Mesenchymal stem cell (in vitro differentiated cells and primary cell): Measurements from ENCODE around the gene CDH4.

ENCODE experiments used
- DNase-seq: peaks from one replicate; pipeline ENCODE4 v3.0.0-alpha.2; 2013
- H2AFZ ChIP-seq: one replicate; pipeline ENCODE4 v1.6.1; 2013; ENCODE audit warnings: low read depth, mild to moderate bottlenecking, control low read depth, inconsistent platforms, low read length, moderate library complexity
- H2AK5ac ChIP-seq: 2 replicates; pipeline ENCODE4 v1.6.1; 2013; ENCODE audit warnings: low read length, moderate library complexity, mild to moderate bottlenecking, inconsistent platforms; ENCODE audit not compliant: severe bottlenecking
- H2BK120ac ChIP-seq: one replicate; pipeline ENCODE4 v1.6.1; 2013; ENCODE audit warnings: low read depth, mild to moderate bottlenecking, inconsistent platforms, low read length, moderate library complexity
- H2BK12ac ChIP-seq, 2 experiments: one replicate each; pipeline ENCODE4 v1.6.1; 2013; ENCODE audit warnings: inconsistent platforms in 2 of 2, low read length in 2 of 2, mild to moderate bottlenecking in 2 of 2, moderate library complexity in 2 of 2, control low read depth in 1 of 2
- H2BK15ac ChIP-seq: one replicate; pipeline ENCODE4 v1.6.1; 2013; ENCODE audit warnings: mild to moderate bottlenecking, low read depth, inconsistent platforms; ENCODE audit not compliant: poor library complexity, severe bottlenecking
- H2BK5ac ChIP-seq: 2 replicates; pipeline ENCODE4 v1.6.1; 2013; ENCODE audit warnings: low read depth, mild to moderate bottlenecking, low read length, control low read depth, inconsistent platforms; ENCODE audit not compliant: poor library complexity, severe bottlenecking
- H3K14ac ChIP-seq, 2 experiments: one replicate each; pipeline ENCODE4 v1.6.1; 2013; ENCODE audit warnings: inconsistent platforms in 2 of 2, low read length in 2 of 2, control low read depth in 1 of 2, mild to moderate bottlenecking in 1 of 2, moderate library complexity in 1 of 2
- H3K18ac ChIP-seq, 2 experiments: one replicate each; pipeline ENCODE4 v1.6.1; 2013; ENCODE audit warnings: inconsistent platforms in 2 of 2, low read length in 2 of 2, control low read depth in 1 of 2, low read depth in 1 of 2, mild to moderate bottlenecking in 1 of 2
- H3K23ac ChIP-seq, 2 experiments: one replicate each; pipeline ENCODE4 v1.6.1; 2013; ENCODE audit warnings: inconsistent platforms in 2 of 2, low read length in 2 of 2, mild to moderate bottlenecking in 2 of 2, moderate library complexity in 2 of 2, control low read depth in 1 of 2
- H3K27ac ChIP-seq: 2 replicates; pipeline ENCODE4 v1.5.1; 2013; ENCODE audit warnings: mild to moderate bottlenecking, moderate library complexity, low read length, control low read depth, inconsistent platforms; ENCODE audit not compliant: poor library complexity, severe bottlenecking
- H3K27me3 ChIP-seq, 2 experiments: 2 replicates each; pipeline versions ENCODE4 v1.6.1 to v1.7.0; 2013; ENCODE audit warnings: low read length in 2 of 2, mild to moderate bottlenecking in 2 of 2, moderate library complexity in 2 of 2, control low read depth in 1 of 2, inconsistent platforms in 1 of 2; ENCODE audit not compliant: control insufficient read depth in 1 of 2, insufficient read depth in 1 of 2
- H3K36me3 ChIP-seq, 2 experiments: 2 replicates each; pipeline versions ENCODE4 v1.6.1 to v1.7.0; 2013; ENCODE audit warnings: low read length in 2 of 2, control low read depth in 1 of 2, inconsistent platforms in 1 of 2, low read depth in 1 of 2, mild to moderate bottlenecking in 1 of 2; ENCODE audit not compliant: insufficient read depth in 2 of 2, control insufficient read depth in 1 of 2
- H3K4ac ChIP-seq, 2 experiments: one replicate each; pipeline ENCODE4 v1.6.1; 2013; ENCODE audit warnings: inconsistent platforms in 2 of 2, low read length in 2 of 2, mild to moderate bottlenecking in 2 of 2, moderate library complexity in 2 of 2, control low read depth in 1 of 2, low read depth in 1 of 2
- H3K4me1 ChIP-seq: 2 replicates; pipeline ENCODE4 v1.6.1; 2013; ENCODE audit warnings: low read depth, low read length, control low read depth; ENCODE audit not compliant: control insufficient read depth, insufficient read depth
- H3K4me2 ChIP-seq: 2 replicates; pipeline ENCODE4 v1.6.1; 2013; ENCODE audit warnings: low read length, mild to moderate bottlenecking, inconsistent platforms; ENCODE audit not compliant: poor library complexity, severe bottlenecking
- H3K4me3 ChIP-seq, 2 experiments: 2 replicates each; pipeline versions ENCODE4 v1.5.1 to v1.7.0; 2013; ENCODE audit warnings: low read length in 2 of 2, mild to moderate bottlenecking in 2 of 2, control low read depth in 1 of 2, low read depth in 1 of 2; ENCODE audit not compliant: insufficient read depth in 1 of 2
- H3K79me1 ChIP-seq: replicated peaks from 2 replicates; pipeline ENCODE4 v1.6.1; 2013; ENCODE audit warnings: mild to moderate bottlenecking, control low read depth, low read length, inconsistent platforms; ENCODE audit not compliant: poor library complexity, severe bottlenecking
- H3K9ac ChIP-seq: 2 replicates; pipeline ENCODE4 v1.7.0; 2013; ENCODE audit warnings: mild to moderate bottlenecking, low read length, moderate library complexity
- H3K9me3 ChIP-seq: 2 replicates; pipeline ENCODE4 v1.7.0; 2013; ENCODE audit warnings: mild to moderate bottlenecking, low read length; ENCODE audit not compliant: control insufficient read depth
- H4K8ac ChIP-seq: one replicate; pipeline ENCODE4 v1.6.1; 2013; ENCODE audit warnings: inconsistent platforms, mild to moderate bottlenecking, low read length, moderate library complexity
- H4K91ac ChIP-seq: one replicate; pipeline ENCODE4 v1.6.1; 2013; ENCODE audit warnings: mild to moderate bottlenecking, low read length, inconsistent platforms
- WGBS: methylation state at CpG from one replicate; pipeline ENCODE4 v1.1.7; 2013; ENCODE audit warnings: mixed read lengths; 5-methylcytosine and 5-hydroxymethylcytosine counted together

The CDH4 gene

DNA sequence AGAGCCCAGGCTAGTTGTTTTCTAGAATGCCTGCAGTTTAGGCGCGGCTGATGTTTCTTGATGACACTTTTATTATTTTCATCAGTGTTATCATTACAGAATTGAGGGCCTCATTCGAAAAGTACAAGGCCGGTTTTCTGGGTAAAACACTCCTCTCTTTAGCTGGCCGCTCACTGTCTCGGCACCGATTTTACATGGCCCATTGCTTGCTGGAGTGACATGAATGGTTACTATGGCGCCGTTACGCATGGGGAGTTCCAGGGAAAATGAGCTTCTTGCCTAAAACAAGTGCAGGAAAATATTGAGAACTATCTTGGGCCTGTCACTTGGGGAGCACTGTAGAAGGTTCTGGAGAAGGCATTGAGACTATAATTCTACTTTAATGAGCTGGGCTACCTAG is 317.8 kb downstream of the CDH4 start:
- H3K9me3 ChIP-seq = no peaks in the 10 kb centered on the region
- H3K4ac ChIP-seq = no peak overlapping the region
- no peak overlapping the region for H2BK120ac ChIP-seq
- no peak overlapping the region for H3K4me2 ChIP-seq
- 87% methylated on average over 10 of the region's 10 CpGs for WGBS
- H3K23ac ChIP-seq = no peak overlapping the region
- H3K36me3 ChIP-seq = no peaks in the 10 kb centered on the region
- H3K27me3 ChIP-seq = peaks cover 4 to 12% of the 10 kb centered on the region in 2 experiments
- H3K9ac ChIP-seq = no peak overlapping the region
- no peak overlapping the region for H2AFZ ChIP-seq
- no peak overlapping the region for H3K18ac ChIP-seq
- H3K4me1 ChIP-seq = no peaks in the 10 kb centered on the region
- no peak overlapping the region for H4K91ac ChIP-seq
- no peak overlapping the region for H2BK5ac ChIP-seq
- DNase-seq = no peak
- H2BK12ac ChIP-seq = no peak overlapping the region
- no peaks in the 10 kb centered on the region for H3K79me1 ChIP-seq
- no peak overlapping the region for H2AK5ac ChIP-seq
- no peak overlapping the region for H2BK15ac ChIP-seq
- no peak overlapping the region for H3K4me3 ChIP-seq
- no peak overlapping the region for H3K27ac ChIP-seq
- H4K8ac ChIP-seq = no peak overlapping the region
- no peak overlapping the region for H3K14ac ChIP-seq

DNA sequence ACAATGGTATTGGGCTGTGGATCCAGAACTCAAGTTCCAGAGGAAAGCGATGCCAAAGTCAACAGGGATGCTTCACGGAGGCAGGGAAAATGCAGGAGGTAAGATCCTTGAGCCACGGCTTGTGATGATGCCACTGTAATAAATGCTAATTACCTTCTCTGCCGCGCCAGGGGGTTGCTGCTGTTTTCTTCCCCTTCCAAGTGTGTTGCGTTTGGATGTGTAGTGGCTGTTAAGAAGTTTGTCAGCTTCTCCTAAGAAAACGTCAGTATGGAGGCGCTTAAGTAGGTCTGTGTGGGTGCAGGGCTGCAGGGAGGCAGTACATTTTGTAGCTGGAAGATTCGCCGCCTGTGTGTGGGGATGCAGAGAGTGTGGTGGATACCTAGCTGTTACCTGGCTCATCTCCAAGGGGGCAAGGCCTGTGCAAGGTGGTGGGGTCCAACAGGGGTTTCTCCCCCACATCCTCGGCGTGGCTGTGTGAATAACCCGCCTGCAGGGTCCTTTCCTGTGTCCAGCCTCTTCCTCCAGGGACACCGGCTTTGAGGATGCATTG is 318.7 kb downstream of the CDH4 start:
- H2BK15ac ChIP-seq = no peak overlapping the region
- no peaks in the 10 kb centered on the region for H3K4me1 ChIP-seq
- H3K9me3 ChIP-seq = no peaks in the 10 kb centered on the region
- no peak overlapping the region for H2BK120ac ChIP-seq
- H3K4me3 ChIP-seq = no peak overlapping the region
- H3K23ac ChIP-seq = no peak overlapping the region
- peaks cover 4 to 12% of the 10 kb centered on the region in 2 experiments for H3K27me3 ChIP-seq
- H3K79me1 ChIP-seq = no peaks in the 10 kb centered on the region
- no peak overlapping the region for H2AFZ ChIP-seq
- H2AK5ac ChIP-seq = no peak overlapping the region
- no peak overlapping the region for H2BK12ac ChIP-seq
- DNase-seq = no peak
- no peaks in the 10 kb centered on the region for H3K36me3 ChIP-seq
- H3K4me2 ChIP-seq = no peak overlapping the region
- no peak overlapping the region for H4K8ac ChIP-seq
- 92% methylated on average over 14 of the region's 14 CpGs for WGBS
- H3K9ac ChIP-seq = no peak overlapping the region
- no peak overlapping the region for H2BK5ac ChIP-seq
- no peak overlapping the region for H3K4ac ChIP-seq
- no peak overlapping the region for H4K91ac ChIP-seq
- H3K14ac ChIP-seq = no peak overlapping the region
- H3K18ac ChIP-seq = no peak overlapping the region
- H3K27ac ChIP-seq = no peak overlapping the region

DNA sequence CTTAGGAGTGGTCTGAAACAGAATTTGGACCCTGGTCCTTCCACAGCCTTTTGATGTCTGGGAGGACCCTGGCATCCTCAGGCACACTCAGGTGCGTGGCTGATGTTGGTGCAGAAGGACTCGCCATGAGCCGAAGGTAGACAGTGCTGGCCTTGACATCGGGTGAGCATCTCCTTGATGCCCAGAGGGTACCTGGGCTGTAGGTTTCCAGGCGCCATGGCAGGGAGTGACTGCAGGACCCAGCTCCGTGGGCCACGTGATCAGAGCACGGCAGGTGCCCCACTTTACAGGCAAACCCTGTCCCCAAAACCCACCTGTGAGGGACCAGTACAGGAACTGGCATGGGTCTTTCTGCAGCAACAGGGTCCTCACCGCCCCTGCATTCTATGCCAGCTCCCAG is 319.2 kb downstream of the CDH4 start:
- no peak overlapping the region for H3K14ac ChIP-seq
- no peak overlapping the region for H3K4me2 ChIP-seq
- H2BK12ac ChIP-seq = no peak overlapping the region
- no peak overlapping the region for H2AK5ac ChIP-seq
- H3K9me3 ChIP-seq = no peaks in the 10 kb centered on the region
- H2AFZ ChIP-seq = no peak overlapping the region
- no peak overlapping the region for H3K4ac ChIP-seq
- no peaks in the 10 kb centered on the region for H3K79me1 ChIP-seq
- 97% methylated on average over 8 of the region's 9 CpGs for WGBS
- H3K36me3 ChIP-seq = no peaks in the 10 kb centered on the region
- no peaks in the 10 kb centered on the region for H3K4me1 ChIP-seq
- no peak overlapping the region for H4K91ac ChIP-seq
- no peak overlapping the region for H3K23ac ChIP-seq
- no peak overlapping the region for H3K27ac ChIP-seq
- H3K27me3 ChIP-seq = peaks cover 4 to 16% of the 10 kb centered on the region in 2 experiments
- H4K8ac ChIP-seq = no peak overlapping the region
- no peak for DNase-seq
- H2BK15ac ChIP-seq = no peak overlapping the region
- no peak overlapping the region for H2BK5ac ChIP-seq
- no peak overlapping the region for H3K4me3 ChIP-seq
- H3K9ac ChIP-seq = no peak overlapping the region
- no peak overlapping the region for H3K18ac ChIP-seq
- H2BK120ac ChIP-seq = no peak overlapping the region

DNA sequence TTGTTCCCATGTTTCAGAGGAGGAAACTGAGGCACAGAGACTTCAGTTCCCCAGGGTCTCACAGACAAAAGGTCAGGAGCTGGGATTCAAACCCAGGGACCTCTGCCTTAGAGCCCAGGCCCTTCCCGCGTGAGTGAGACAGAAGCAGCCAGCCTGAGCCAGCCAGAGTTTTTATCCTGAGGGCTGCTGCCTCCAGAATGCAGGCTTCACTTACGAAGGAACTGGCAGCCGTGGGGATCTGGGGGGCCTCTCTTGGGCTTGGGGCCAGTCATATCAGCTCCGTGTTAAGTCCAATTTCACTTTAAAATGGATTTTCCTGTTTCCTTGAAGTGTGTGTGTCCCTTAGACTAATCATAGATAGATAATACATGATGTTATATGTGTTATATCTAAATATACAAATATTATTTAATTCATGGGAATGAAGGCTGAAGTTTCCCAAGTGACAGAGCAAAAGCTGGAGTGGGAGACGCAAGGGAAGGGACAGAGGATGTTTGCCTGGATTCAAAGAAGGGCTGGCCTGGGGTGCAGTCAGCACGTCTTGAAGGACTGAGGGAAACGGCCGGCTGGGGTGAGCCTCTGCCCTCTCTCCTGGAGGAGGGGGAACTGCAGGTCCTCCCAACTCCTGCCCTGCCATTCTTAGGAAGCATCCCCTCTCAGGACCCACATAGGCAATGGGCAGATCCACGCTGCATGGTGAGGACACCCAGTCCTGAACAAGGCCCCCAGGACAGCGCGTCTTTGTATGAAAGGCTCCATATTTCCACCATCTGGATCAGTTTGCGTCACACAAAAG is 320.1 kb downstream of the CDH4 start:
- H2AFZ ChIP-seq = no peak overlapping the region
- no peaks in the 10 kb centered on the region for H3K4me1 ChIP-seq
- 91% methylated on average over 13 of the region's 13 CpGs for WGBS
- no peak overlapping the region for H2BK12ac ChIP-seq
- H4K91ac ChIP-seq = no peak overlapping the region
- H3K14ac ChIP-seq = no peak overlapping the region
- no peak overlapping the region for H2BK120ac ChIP-seq
- H4K8ac ChIP-seq = no peak overlapping the region
- H2BK5ac ChIP-seq = no peak overlapping the region
- no peak overlapping the region for H3K4me3 ChIP-seq
- no peak overlapping the region for H2BK15ac ChIP-seq
- H3K36me3 ChIP-seq = no peaks in the 10 kb centered on the region
- no peak overlapping the region for H3K23ac ChIP-seq
- H3K79me1 ChIP-seq = no peaks in the 10 kb centered on the region
- no peak overlapping the region for H3K27ac ChIP-seq
- H3K4ac ChIP-seq = no peak overlapping the region
- no peak overlapping the region for H3K4me2 ChIP-seq
- no peak for DNase-seq
- peaks cover 4 to 17% of the 10 kb centered on the region in 2 experiments for H3K27me3 ChIP-seq
- no peak overlapping the region for H3K18ac ChIP-seq
- no peak overlapping the region for H2AK5ac ChIP-seq
- no peak overlapping the region for H3K9ac ChIP-seq
- H3K9me3 ChIP-seq = no peaks in the 10 kb centered on the region
